Measurements from ENCODE around the gene CYTH3.
"Not testable (repeated sequence)": the region's sequence is repeated elsewhere in the genome, so short reads cannot be mapped to it uniquely, and the experiment has no call there.

The CYTH3 gene

GRCh38 chr7:6163402-6163801 lies 109.0 kb downstream of the CYTH3 start:
- no peak for DNase-seq

DNA sequence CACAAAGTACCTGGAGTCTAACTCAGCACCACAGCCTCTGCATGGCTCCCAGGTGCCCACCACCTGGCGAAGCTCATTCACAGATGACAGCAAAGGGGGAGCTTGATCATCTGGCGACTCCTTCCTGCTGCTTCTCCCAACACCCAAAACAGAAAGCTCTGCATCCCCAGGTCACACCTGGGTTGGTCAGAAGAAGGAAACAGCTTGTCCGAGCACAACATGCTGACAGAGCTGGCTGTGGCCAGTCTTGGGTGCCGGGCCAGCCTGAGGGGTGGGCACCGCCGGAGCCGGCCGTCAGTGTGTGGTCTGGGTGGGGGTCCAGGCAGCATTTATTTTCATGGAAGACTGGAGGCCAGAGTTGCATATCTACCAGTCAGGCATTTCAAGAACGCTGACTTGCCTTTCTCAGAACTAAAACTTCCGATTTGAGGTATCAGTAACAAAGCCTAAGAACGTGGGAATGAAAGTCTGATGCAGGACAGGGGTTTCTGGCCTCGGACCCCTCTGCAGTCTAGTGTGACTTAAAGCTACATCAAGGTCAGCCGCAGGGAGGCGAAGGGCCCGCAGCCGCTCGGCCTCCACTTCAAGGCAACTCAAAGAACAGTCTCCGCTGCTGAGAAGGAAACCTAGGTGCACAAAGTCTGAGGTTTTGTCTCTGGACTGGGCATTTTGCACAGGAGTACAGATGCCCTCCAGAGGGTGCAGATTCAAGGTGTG lies 109.6 kb downstream of the CYTH3 start:
- no peak for DNase-seq

DNA sequence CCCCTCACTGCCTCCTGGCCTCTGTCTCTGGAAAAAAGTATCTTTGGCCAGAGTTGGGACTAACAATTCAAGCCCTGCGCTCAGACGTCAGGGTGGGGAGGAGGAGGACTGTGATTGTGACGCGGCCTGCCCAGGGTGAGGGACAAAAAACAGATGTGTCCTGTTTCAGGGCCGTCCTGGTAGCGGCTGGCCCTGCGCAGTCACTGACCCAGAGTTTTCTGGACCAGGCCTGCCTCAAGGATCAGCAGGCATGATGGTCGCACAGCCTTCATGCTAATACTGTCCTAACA lies 110.1 kb downstream of the CYTH3 start:
- no peak for DNase-seq

DNA sequence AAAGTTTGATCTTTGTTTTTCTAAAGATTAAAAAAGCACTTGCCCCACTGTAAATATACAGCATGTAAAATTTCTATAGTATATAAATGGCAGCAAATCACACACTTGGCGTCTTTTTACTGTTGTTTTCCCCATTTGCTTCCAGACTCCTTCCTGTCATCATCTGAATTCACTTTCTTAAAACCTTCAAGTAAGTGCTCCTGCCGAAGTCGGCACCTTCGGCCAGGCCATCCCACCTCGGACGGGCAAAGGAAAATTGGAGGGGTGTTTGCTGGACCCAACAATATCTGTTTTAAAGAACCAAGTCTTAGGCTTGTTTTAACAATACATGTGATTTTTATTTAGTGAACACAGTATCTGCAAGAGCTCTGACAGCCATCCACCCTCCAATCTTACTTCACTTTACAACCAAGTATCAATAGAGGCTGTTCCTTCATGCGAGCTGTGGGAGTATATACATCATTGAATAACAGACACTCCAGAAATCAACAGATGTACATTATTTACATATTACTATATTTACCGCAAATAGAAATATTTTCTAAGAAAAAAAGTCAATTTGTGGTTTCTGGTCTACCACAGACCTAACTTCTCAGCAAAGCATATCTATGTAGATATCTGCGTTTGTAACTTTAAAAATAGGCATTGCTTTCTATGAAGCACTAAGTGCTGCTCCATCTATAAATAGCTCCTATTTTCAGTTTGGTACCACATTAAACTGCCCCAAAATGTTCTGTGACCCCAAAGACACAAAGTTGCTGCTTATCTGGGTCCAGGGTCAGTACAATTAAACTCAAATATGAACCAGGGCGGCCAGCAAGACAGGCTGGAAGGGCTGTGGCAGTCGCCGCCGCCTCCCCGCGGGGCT lies 110.7 kb downstream of the CYTH3 start:
- DNase-seq: no peak

- DNase-seq: no peak
Measured at GRCh38 chr7:6160191-6160623, 112.2 kb downstream of the CYTH3 start.

GRCh38 chr7:6159524-6160031 lies 112.8 kb downstream of the CYTH3 start:
- no peak for DNase-seq

GRCh38 chr7:6159097-6159483 lies 113.3 kb downstream of the CYTH3 start:
- no peak for DNase-seq

GRCh38 chr7:6158424-6159096 lies 113.9 kb downstream of the CYTH3 start:
- DNase-seq: no peak

DNA sequence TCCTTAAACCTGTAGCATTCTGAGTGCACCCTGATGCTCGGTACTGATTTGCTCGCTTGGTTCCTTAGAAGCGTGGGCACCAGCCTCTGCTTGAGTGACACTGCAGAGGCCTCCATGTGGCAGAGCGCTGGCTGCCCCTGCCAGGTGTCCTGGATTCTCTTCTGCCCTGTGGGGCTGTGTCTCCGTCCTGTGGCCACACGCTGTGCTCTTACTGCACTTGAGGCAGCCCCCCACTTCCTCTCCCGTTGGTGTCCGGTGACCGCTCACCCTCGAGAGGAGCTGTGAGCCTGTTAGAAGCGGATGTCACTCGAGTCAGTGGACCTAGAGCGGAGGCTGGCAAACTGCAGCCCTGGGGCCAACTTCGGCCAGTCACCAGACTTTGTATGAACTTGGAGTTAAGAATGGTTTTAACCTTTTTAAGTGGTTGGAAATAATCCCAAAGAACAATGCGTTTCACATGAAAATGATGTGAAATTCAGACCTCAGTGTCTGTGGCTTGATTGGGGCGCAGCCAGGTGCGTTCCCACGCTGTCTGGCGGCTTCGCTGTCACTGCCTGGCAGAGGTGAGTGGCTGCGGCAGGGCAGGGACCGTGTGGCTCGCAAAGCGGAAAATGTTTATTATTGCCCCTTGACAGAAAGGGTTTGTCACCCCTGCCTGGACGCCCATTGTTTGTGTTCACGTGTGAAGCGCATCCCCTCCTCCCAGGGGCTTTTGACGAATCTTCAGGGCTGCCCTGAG lies 114.6 kb downstream of the CYTH3 start:
- DNase-seq: no peak

GRCh38 chr7:6156734-6157133 lies 115.7 kb downstream of the CYTH3 start:
- DNase-seq: no peak

DNA sequence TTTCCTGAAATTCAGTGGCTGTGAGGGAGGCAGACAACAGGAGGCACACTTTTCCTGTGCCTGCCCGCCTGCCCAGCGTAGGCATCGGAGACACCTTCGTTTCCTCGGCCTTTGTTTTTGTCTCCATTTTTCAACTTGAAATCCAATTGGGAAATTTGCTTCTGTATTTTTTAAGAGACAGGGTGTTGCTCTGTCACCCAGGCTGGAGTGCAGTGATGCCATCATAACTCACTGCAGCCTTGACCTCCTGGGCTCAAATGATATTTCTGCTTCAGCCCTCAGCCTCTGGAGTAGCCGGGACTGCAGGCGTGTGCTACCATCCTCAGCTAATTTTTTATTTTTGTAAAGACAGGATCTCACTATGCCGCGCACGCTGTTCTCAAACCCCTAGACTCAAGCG lies 116.8 kb downstream of the CYTH3 start:
- no peak for DNase-seq

- no peak for DNase-seq
Measured at GRCh38 chr7:6154542-6155404, 117.7 kb downstream of the CYTH3 start.

DNA sequence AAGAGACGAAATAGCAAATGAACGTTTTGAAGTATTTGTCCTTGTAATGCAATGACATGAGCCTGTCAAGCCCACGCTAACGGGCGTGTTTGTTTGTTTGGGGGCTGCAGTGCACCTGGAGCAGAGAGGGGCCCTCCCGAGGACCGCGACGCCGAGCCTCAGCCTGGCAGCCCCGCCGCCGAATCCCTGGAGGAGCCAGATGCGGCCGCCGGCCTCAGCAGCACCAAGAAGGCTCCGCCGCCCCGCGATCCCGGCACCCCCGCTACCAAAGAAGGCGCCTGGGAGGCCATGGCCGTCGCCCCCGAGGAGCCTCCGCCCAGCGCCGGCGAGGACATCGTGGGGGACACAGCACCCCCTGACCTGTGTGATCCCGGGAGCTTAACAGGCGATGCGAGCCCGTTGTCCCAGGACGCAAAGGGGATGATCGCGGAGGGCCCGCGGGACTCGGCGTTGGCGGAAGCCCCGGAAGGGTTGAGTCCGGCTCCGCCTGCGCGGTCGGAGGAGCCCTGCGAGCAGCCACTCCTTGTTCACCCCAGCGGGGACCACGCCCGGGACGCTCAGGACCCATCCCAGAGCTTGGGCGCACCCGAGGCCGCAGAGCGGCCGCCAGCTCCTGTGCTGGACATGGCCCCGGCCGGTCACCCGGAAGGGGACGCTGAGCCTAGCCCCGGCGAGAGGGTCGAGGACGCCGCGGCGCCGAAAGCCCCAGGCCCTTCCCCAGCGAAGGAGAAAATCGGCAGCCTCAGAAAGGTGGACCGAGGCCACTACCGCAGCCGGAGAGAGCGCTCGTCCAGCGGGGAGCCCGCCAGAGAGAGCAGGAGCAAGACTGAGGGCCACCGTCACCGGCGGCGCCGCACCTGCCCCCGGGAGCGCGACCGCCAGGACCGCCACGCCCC lies 118.5 kb downstream of the CYTH3 start:
- DNase-seq: no peak

DNA sequence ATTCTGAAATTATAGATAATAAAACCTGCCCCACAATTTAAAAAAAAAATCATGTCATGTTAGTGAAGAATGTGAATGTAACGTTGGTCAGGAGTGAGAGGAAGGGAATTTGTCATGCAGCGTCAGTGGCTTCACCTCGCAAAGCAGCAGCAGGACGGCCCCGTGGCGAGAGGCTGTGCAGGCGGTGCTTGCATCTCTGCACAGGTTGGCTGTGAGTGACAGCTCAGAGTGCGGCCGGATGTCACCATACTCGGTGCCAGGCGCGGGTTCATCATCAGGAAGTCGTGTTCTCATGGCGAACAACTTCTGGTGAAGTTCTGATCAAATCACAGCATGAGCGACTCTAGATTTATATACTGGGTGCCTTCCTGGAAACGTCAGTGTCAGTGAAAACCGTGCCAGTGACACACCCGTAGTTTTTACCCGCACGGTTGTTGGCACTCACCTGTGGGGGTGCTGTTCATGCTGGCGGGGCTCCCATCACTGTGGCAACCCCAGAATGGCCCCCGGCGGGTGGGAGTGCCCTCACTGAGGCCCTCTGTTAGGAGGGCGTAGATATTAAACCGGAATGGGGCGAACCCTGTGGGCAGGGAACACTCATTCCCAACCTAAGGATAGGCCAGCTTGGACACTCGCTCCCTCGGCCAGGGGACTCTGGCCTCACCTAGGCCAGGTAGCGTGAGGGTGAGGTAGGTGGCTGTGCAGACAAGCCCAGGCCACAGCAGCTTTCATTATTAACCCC lies 120.3 kb downstream of the CYTH3 start:
- no peak for DNase-seq

DNA sequence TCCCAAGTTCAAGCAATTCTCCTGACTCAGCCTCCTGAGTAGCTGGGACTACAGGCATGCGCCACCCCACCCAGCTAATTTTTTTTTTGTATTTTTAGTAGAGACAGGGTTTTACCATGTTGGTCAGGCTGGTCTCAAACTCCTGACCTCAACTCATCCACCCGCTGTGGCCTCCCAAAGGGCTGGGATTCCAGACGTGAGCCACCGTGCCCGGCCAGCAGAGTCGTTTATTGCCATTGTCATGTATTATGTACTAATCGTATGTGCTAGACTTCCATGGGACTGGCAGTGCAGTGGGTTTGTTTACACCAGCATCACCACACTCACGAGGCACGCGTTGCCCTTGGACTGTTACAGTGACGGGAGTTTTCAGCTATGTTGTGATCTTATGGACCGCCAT lies 120.9 kb downstream of the CYTH3 start:
- not testable (repeated sequence) for DNase-seq

DNA sequence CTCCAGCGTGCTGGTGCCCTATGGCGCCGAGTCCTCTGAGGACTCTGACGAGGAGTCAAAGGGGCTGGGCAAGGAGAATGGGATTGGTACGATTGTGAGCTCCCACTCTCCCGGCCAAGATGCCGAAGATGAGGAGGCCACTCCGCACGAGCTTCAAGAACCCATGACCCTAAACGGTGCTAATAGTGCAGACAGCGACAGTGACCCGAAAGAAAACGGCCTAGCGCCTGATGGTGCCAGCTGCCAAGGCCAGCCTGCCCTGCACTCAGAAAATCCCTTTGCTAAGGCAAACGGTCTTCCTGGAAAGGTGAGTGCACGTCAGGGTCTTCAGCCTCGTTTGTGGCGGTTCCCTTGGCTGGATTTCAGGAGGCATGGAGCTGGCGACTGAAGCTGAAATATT lies 122.4 kb downstream of the CYTH3 start:
- DNase-seq: no peak

GRCh38 chr7:6148724-6149360 lies 123.6 kb downstream of the CYTH3 start:
- DNase-seq: no peak

GRCh38 chr7:6147627-6148026 lies 124.8 kb downstream of the CYTH3 start:
- DNase-seq: no peak

DNA sequence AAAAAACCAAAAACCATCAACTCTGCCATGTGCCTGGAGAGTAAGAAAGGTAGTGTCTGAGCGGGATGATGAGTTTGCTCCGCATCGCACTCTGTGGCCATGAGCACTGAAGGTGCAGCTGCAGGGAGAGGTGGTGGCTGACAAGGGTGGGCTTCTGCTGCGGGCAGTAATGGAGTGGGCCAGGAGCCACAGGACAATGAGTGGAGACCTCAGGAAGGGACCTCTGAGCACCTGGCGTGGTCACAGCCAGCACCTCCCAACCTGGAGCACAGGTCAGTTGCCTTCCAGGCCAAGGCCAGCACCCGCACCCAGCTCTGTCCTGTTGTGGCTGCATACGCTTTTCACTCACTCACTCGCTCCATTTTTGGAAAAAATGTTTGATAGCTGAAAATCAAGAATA lies 125.8 kb downstream of the CYTH3 start:
- DNase-seq: no peak

DNA sequence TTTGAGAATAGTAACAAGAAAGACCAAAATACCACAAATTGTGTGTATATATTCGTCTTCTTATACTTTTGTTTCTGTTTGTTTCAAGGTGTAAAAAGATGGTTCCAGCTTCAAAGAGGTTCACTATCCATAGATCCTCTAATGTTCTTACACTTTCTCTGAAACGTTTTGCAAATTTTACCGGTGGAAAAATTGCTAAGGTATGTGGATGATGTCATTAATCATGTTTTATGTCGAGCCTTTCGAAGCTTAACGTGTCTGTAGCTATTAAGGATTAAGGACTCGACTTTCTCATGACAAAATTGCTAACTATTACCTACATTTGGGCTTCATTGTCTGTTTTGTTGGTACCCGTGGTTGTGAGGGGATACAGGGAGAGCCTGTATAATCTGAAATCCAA lies 128.4 kb downstream of the CYTH3 start:
- no peak for DNase-seq

All from CD4-positive, alpha-beta T cell treated with Interleukin-15 for 1 hour (primary cell).